ENCODE measurements around the gene CTSC.
"Not testable (repeated sequence)": the region's sequence is repeated elsewhere in the genome, so short reads cannot be mapped to it uniquely, and the experiment has no call there.

The CTSC gene

GRCh38 chr11:88250566-88251242 is 86.8 kb downstream of the CTSC start:
- no peaks in the 10 kb centered on the region for H3K27me3 ChIP-seq (ENCODE audit: insufficient read depth, low read length)
- no peak overlapping the region for H2AFZ ChIP-seq (ENCODE audit: low read length, unreplicated experiment)
- H3K36me3 ChIP-seq (ENCODE audit: insufficient read depth, low read length): no peaks in the 10 kb centered on the region
- peaks cover 3% of the 10 kb centered on the region for H3K4me1 ChIP-seq (ENCODE audit: control insufficient read depth, insufficient read depth, low read length, unreplicated experiment)
- H3K27ac ChIP-seq (ENCODE audit: low read depth, low read length): no peak overlapping the region
- no peaks in the 10 kb centered on the region for H3K79me2 ChIP-seq (ENCODE audit: control insufficient read depth, insufficient read depth, low read length, unreplicated experiment)
- no peak overlapping the region for H3K4me3 ChIP-seq (ENCODE audit: low read depth, low read length)

- Histone ChIP-seq H3K36me3 (ENCODE audit: insufficient read depth, low read length) (no peaks in the 10 kb centered on the region), H3K27me3 (ENCODE audit: insufficient read depth, low read length) (no peaks in the 10 kb centered on the region), H3K27ac (ENCODE audit: low read depth, low read length) (no peak overlapping the region), H3K79me2 (ENCODE audit: control insufficient read depth, insufficient read depth, low read length, unreplicated experiment) (no peaks in the 10 kb centered on the region), H3K4me1 (ENCODE audit: control insufficient read depth, insufficient read depth, low read length, unreplicated experiment) (peaks cover 3% of the 10 kb centered on the region), H3K4me3 (ENCODE audit: low read depth, low read length) (no peak overlapping the region), H2AFZ (ENCODE audit: low read length, unreplicated experiment) (no peak overlapping the region)
These were observed 87.8 kb downstream of the CTSC start for GRCh38 chr11:88249706-88250105.

GRCh38 chr11:88246696-88247095 is 90.8 kb downstream of the CTSC start:
- H3K4me3 ChIP-seq (ENCODE audit: low read depth, low read length): no peak overlapping the region
- no peaks in the 10 kb centered on the region for H3K27me3 ChIP-seq (ENCODE audit: insufficient read depth, low read length)
- H3K4me1 ChIP-seq (ENCODE audit: control insufficient read depth, insufficient read depth, low read length, unreplicated experiment): peaks cover 3% of the 10 kb centered on the region
- no peaks in the 10 kb centered on the region for H3K36me3 ChIP-seq (ENCODE audit: insufficient read depth, low read length)
- peak overlapping the region; percentile 14 for H2AFZ ChIP-seq (ENCODE audit: low read length, unreplicated experiment)
- no peaks in the 10 kb centered on the region for H3K79me2 ChIP-seq (ENCODE audit: control insufficient read depth, insufficient read depth, low read length, unreplicated experiment)
- peak overlapping the region; percentile 59 for H3K27ac ChIP-seq (ENCODE audit: low read depth, low read length)

GRCh38 chr11:88245576-88245975 is 92.0 kb downstream of the CTSC start:
- not testable (repeated sequence) for H3K27ac ChIP-seq (ENCODE audit: low read depth, low read length); H3K4me3 ChIP-seq (ENCODE audit: low read depth, low read length); H2AFZ ChIP-seq (ENCODE audit: low read length, unreplicated experiment); H3K79me2 ChIP-seq (ENCODE audit: control insufficient read depth, insufficient read depth, low read length, unreplicated experiment); H3K36me3 ChIP-seq (ENCODE audit: insufficient read depth, low read length); H3K4me1 ChIP-seq (ENCODE audit: control insufficient read depth, insufficient read depth, low read length, unreplicated experiment); H3K27me3 ChIP-seq (ENCODE audit: insufficient read depth, low read length)
